ENCODE measurements around the gene STAT5B.
A peak's percentile ranks its signal among the peaks of the same experiment; 100 is the strongest.
"Not testable (repeated sequence)": the region's sequence is repeated elsewhere in the genome, so short reads cannot be mapped to it uniquely, and the experiment has no call there.

Gene STAT5B

DNA sequence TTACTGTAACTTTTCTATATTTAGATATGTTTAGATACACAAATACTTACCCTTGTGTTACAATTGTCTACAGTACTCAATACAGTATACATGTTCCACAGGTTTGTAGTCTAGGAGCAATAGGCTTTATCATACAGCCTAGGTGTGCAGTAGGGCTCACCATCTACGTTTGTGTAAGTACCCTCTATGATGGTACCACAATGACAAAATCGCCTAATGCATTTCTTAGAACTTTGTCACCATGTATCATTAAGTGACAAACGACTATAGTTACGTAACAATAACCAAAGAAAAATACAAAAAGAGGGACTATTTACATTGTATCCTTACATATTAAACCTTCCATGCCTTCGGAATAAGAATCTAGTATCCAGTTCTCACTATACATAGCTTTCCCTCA is 8.0 kb downstream of the STAT5B start:
- no peak for DNase-seq (ENCODE audit: low read depth, low spot score)

DNA sequence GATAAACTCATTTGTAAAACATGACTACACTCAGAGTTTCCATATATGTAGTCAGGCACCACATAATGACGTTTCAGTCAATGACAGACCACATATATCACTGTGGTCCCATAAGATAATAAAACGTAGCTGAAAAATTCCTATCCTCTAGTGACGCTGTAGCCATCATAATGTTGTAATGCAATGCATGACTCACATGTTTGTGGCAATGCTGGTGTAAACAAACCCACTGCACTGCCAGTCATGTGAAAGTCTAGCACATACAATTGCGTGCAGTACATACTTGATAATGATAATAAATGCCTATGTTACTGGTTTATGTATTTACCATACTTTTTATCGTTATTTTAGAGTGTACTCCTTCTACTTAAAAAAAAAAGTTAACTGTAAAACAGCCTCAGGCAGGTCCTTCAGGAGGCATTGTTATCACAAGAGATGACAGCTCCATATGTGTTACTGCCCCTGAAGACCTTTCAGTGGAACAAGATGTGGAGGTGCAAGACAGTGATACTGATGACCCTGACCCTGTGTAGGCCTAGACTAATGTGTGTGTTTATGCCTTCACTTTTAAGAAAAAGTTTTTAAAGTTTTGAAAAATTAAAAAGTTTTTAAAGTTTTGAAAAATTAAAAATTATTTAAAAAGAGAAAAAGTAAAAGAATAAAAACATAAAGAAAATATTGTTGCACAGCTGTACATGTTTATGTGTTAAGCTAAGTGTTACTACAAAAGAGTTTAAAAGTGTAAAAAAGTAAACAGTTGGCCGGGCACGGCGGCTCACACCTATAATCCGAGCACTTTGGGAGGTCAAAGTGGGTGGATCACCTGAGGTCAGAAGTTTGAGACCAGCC is 9.0 kb downstream of the STAT5B start:
- DNase-seq (ENCODE audit: low read depth, low spot score): no peak

DNA sequence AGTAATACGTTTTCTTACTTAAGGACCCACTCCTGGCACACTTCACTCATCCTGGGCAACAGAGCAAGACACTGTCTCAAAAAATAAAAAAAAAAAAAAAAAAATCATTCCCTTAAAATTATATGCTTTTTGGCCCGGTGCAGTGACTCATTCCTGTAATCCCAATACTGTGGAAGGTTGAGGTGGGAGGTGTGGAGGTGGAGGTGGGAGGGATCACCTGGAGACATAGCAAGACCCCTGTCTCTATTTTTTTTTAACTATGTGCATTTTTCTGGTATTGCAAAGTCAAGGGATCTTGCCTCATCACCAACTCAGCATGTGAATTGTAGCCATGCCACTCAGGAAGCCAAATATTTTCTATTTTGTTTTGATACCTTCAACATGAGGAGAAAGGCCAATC is 9.7 kb downstream of the STAT5B start:
- no peak for DNase-seq (ENCODE audit: low read depth, low spot score)

DNA sequence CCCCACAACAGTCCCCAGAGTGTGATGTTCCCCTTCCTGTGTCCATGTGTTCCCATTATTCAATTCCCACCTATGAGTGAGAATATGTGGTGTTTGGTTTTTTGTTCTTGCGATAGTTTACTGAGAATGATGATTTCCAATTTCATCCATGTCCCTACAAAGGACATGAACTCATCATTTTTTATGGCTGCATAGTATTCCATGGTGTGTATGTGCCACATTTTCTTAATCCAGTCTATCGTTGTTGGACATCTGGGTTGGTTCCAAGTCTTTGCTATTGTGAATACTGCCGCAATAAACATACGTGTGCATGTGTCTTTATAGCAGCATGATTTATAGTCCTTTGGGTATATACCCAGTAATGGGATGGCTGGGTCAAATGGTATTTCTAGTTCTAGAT is 11.8 kb downstream of the STAT5B start:
- DNase-seq (ENCODE audit: low read depth, low spot score): not testable (repeated sequence)

DNA sequence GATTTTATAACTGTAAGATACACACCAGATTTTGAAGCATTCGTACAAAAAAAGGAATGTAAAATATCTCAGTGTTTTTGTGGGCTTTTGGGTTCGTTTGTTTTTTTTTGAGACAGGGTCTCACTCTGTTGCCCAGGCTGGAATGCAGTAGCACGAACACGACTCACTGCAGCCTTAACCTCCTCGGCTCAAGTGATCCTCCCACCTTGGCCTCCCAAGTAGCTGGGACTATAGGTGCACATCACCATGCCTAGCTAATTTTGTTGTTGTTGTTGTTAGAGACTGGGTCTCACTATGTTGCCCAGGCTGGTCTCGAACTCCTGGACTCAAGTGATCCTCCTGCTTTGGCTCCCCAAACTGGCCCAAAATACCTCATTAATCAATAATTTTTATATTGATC is 15.9 kb downstream of the STAT5B start:
- DNase-seq (ENCODE audit: low read depth, low spot score): no peak

DNA sequence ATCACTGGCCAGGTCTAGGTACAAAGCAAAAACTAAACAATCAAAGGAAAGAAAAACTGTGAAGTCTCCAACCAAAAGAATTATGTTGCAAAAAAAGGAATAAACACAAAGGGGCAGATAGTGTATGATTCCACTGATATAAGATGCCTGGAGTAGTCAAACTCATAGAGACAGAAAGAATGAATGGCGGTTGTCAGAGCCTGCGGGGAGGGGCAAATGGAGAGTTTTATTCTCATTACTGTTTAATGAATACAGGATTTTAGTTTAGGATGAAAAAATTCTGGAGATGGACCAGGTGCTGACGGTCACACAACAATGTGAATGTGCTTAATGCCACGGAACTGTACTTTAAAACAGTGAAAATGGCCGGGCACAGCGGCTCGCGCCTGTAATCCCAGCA is 20.7 kb downstream of the STAT5B start:
- DNase-seq (ENCODE audit: low read depth, low spot score): no peak

DNA sequence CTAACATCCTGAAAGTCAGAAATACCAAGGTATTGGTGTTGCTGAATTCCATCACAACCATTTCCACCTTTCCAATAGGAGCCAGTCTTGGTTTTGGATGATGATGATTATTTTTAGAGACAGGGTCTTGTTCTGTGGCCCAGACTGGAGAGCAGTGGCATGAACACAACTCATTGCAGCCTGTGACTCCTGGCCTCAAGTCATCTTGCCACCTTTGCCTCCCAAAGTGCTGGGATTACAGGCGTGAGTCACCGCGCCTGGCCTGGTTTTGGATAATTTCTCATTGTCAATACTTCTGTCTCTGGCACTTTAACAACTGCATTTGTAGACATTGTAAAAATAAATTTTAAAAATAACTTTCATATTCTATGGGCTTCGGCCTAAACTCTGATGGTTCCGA is 22.6 kb downstream of the STAT5B start:
- no peak for DNase-seq (ENCODE audit: low read depth, low spot score)

DNA sequence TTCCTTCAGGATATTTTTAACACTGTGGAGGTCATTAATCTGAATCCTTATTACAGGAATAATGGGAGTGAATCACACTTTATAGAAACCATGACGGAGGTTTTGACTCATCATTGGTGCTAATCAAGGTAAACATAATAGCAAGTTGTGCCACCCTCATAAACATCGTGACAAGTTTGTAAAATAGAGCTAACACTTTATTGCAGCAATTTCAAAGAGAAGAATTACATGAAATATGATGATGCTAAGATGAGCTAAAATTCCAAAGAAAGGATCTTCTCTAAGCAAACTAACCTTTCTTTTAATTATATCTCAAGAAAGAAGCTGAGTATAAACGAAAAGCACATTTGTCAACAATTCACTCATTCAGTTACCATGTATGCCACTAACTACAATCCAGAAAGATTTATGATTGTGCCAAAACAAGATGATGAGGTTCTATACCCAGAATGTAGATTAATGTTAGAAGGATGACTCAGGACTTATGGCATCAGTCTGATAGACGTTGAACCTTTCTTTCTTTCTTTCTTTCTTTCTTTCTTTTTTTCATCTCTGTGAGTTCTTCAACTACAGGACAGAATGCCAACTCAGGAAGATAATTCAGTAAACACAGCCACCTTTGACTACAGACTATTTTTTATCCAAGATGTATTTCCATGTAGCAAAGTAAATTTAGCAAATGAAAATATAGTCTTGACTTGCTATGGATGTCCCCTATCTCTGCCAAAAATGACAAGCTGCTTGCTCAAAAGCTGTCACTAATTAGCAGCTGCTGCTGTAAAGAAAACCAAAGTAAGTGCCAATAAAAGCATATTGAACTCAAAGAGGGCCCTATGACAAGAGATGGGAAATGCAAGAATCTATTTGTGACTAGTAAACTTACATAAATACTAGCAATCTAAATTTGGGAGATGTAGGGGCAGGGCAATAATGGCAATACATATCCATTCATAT is 23.3 kb downstream of the STAT5B start:
- no peak for DNase-seq (ENCODE audit: low read depth, low spot score)

DNA sequence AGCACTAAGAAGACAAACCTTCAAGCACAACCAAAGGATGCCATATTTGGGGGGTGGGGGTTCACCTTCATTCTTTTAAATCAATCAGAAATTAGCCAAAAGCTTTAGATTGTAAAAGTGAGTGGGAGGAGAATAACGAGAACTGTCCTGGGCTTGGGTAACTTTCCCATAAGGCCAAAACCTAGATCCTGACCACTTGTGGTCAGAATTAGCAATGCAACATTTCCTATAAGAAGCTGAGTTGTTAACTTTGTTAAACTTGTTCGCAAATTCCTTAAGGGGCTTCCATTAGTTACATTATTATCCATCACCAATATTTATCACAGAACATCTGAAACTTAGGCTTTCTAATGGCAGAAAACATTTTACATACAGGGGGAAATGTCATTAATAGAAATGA is 25.1 kb downstream of the STAT5B start:
- DNase-seq (ENCODE audit: low read depth, low spot score): no peak

DNA sequence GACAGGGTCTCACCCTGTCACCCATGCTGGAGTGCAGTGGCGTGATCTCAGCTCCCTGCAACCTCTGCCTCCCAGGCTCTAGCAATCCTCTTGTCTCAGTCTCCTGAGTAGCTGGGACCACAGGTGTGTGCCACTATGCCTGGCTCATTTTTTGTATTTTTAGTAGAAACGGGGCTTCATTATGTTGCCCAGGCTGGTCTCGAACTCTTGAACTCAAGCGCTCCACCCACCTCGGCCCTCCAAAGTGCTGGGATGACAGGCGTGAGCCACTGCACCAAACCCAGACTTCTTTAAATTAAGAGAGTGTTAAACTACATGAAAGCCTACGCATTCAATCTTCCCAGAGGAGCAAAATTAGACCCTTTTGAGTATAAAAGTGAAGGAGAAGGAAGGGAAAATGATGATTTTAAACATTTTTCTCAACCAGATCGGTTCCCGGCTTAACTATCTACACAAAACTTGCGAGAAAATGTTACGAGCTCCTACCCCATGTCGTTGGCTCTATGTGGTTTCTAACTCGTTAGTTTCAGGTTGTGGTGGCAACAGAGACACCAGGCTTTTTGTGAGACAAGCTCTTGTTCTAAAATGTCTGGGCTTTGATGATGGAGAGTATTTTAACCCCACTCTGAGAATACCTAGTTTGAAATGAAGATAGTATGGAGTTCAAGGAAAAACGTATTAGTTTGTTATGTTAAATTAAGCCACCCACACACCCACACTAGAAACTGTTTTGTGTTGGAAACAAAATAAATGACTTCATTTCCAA is 26.3 kb downstream of the STAT5B start:
- no peak for DNase-seq (ENCODE audit: low read depth, low spot score)

DNA sequence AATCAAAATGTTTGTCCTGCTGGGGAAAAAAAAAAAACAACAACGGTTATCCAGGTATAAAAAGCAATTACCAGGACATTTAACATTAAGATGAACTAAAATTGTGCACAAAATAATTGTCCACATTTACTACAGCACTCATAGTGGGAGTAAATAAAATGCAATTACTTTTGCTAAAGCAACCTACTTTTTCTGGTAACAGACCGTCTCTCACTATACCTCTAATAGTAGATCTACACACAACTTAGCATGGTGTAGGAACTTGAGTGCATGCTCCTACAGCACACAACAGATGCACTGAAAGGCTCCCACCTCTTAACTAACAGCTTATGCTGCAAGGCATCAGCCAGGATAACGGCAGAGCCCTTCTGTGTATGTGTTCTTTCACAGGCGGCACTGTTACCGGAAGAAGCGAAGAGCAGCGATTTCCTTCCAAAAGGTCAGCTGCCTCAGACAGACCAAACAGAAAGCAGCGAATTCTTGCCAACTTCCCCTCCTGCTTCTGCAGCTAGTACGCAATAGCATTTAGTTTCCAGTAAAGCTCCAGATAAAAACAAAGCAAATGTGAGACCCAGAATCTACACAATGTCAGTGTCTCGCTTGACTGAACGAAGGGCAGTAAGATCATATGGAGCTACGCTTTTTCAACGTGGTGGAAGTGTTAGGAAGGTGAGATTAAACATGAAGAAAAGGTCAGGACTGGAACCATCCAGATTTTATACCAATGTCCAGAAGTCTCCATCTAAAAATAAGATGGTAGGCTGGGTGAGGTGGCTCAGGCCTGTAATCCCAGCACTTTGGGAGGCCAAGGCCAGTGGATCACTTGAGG is 27.6 kb downstream of the STAT5B start:
- peak; percentile 73 for DNase-seq (ENCODE audit: low read depth, low spot score)

DNA sequence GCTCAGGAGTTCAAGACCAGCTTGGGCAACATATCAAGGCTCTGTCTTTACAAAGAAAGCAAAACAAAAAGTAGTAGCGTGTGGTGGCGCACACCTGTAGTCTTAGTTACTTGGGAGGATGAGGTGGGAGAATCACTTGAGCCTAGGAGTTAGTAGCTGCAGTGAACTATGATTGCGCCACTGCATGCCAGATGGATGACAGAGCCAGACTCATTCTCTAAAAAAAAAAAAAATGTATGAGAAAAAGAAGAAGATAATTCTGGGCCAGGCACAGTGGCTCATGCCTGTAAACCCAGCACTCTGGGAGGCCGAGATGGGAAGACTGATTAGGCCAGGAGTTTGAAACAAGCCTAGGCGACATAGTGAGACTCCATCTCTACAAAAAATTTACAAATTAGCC is 28.5 kb downstream of the STAT5B start:
- no peak for DNase-seq (ENCODE audit: low read depth, low spot score)

DNA sequence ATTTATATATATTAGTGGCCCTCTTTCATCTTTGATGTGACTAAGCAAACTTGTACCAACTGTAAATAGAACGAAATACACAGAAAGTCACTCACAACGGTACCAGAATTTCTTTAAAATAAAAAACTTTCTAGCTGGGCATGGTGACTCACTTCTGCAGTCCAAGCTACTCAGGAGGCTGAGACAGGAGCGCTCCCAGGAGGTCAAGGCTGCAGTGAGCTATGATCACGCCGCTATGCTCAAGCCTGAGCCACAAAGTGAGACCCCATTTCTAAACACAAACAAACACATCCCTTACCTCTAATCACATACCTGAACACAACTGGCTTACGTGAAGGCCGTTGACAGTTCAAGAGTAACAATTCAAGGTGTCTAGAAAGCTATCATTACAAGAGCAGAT is 29.7 kb downstream of the STAT5B start:
- no peak for DNase-seq (ENCODE audit: low read depth, low spot score)

DNA sequence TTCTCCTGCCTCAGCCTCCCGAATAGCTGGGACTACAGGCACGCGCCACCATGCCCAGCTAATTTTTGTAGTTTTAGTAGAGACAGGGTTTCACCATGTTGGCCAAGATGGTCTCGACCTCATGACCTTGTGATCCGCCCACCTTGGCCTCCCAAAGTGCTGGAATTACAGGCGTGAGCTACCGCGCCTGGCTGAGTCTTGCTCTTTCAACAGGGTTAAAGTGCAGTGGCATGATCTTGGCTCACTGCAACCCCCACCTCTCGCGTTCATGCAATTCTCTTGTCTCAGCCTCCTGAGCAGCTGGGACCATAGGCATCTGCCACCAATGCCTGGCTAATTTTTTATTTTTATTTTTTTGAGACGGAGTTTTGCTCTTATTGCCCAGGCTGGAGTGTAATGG is 31.0 kb downstream of the STAT5B start:
- not testable (repeated sequence) for DNase-seq (ENCODE audit: low read depth, low spot score)

DNA sequence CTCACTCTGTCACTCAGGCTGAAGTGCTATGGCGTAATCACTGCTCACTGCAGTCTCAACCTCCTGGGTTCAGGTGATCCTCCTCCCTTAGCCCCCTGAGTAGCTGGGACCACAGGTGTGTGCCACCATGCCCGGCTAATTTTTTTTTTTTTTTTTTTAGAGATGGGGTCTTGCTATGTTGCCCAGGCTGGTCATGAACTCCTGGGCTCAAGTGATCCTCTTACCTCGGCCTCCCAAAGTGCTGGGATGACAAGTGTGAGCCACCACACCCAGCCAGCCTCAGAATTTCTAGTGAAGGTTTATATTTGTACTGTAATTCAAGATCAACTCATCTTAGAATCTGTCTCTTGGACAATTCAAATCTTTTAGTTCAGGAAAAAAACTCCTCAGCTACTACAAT is 32.1 kb downstream of the STAT5B start:
- DNase-seq (ENCODE audit: low read depth, low spot score): not testable (repeated sequence)

DNA sequence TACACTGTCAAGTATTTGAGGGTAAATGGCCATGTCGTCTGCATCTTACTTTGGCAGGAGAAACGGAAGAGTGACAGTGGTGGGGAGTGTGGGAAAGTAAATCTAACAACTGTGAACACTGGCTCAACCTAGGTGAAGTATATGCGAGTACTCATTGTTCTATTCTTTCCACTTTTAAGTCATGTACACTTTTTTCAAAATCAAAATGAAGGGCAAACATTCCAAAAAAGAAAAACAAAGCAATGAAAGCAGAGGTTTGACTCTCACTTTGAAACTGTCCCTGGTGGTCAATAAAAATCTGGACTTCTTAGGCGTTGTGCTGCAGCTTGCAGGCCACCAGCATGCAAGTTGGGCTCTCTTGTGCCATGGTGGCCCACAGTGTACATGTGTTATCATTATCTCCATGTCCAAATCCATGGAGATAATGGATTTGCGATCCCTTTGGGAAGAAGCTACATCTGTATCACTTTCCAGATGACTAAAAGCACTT is 32.7 kb downstream of the STAT5B start:
- no peak for DNase-seq (ENCODE audit: low read depth, low spot score)

DNA sequence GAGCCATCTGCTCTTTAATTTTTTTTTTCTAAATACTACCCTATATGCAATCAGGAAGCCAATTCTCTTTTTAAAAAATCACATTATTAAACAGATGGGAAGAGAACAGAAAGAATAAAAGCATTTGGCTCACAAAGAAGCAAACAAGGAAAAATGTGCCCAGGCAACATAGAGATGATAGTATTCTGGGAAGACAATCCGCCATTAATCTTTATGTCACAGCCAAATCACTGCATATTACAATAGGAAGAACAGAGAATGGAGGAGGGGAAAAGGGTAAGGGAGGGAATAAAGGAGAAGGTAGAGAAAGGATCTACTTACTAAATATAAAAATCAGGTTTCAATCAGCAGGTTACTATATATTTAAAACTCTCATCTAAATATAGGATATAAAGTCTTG is 34.3 kb downstream of the STAT5B start:
- no peak for DNase-seq (ENCODE audit: low read depth, low spot score)

DNA sequence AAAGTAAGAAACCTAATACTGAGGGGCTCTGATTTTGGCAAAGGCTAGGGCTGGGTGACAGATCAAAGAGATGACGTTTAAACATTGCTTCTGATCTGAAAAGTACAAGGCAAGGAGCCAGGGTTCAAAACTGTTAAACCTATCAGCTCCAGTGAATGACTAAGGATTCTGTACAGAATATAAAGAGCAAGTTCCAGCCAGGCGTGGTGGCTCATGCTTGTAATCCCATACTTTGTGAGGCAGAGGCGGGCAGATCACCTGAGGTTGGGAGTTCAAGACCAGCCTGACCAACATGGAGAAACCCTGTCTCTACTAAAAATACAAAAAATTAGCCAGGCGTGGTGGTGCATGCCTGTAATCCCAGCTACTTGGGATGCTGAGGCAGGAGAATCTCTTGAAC is 35.3 kb downstream of the STAT5B start:
- DNase-seq (ENCODE audit: low read depth, low spot score): not testable (repeated sequence)

DNA sequence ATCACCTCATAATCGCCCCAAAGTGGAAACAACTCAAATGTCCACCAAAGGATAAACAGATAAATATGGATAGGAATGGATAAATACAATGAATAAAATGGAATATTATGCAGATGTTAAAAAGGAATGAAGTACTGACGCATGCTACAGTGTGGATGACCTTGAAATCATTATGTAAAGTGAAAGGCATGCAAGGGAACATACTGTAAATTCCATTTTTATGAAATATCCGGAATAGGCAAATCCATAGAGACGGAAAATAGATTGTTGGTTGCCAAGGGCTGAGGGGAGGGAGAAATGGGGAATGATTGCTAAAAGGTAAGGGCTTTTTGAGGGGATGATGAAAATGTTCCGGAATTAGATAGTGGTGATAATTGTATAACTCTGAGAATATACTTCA is 36.0 kb downstream of the STAT5B start:
- DNase-seq (ENCODE audit: low read depth, low spot score): no peak

DNA sequence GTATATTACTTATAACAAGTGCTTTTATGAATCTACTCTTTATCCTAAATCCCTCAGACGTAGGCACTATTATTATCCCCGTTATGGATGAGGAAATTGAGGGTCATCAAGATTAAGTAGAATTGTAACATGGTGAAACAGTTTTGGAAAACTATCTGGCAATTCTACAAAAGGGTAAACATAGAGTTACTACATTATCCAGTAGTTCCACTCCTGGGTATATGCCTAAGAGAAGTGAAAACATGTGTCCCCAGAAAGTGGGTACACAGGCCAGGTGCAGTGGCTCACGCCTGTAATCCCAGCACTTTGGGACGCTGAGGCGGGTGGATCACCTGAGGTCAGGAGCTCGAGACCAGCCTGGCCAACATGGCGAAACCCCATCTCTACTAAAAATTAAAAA is 36.6 kb downstream of the STAT5B start:
- not testable (repeated sequence) for DNase-seq (ENCODE audit: low read depth, low spot score)

DNA sequence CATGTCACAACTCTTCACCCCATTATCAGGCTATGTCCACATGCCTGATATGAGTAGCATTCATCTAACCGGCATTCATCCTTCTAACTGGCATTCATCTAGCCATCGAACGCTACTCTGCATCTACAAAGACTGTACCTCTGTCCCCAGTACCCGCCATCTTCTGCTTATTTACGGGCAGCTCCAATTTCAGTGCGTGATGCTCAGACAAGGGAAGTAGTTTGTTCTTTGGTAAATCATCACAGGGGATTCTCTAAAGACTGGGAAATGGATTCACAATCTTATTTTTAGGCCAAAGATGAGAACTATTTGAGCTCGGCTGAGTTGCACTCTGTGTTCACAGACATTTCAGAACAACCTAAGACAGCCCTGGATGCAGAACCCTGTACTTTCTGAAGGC is 39.4 kb downstream of the STAT5B start:
- DNase-seq (ENCODE audit: low read depth, low spot score): no peak

All from activated CD4-positive, CD25-positive, alpha-beta regulatory T cell treated with anti-CD3 and anti-CD28 coated beads, Interleukin-2, amount 50 U/mL, for 16 hours (primary cell).